GM12864 (cell line): Measurements from ENCODE around the gene RCC2.
A peak's percentile ranks its signal among the peaks of the same experiment; 100 is the strongest.

Experiments
- DNase-seq: peaks from one replicate; pipeline ENCODE4 v3.0.0-alpha.2; 2011; ENCODE audit warnings: low read depth
- H3K4me3 ChIP-seq: 2 replicates; pipeline ENCODE4 v1.5.1; 2011; ENCODE audit warnings: mild to moderate bottlenecking, low read depth, low read length, control low read depth
- CTCF ChIP-seq: IDR thresholded peaks from 2 replicates; pipeline ENCODE4 v1.5.1; 2011; ENCODE audit warnings: low read depth, mild to moderate bottlenecking, moderate library complexity, low read length, control low read depth, inconsistent platforms; ENCODE audit errors: missing control alignments

Gene RCC2

GRCh38 chr1:17370618-17371017 lies 68.9 kb downstream of the RCC2 start:
- DNase-seq: no peak
- peak; percentile 43 for TF ChIP-seq CTCF
- no peak overlapping the region for H3K4me3 ChIP-seq

GRCh38 chr1:17369466-17369865 lies 70.0 kb downstream of the RCC2 start:
- TF ChIP-seq CTCF: no peak
- H3K4me3 ChIP-seq: no peak overlapping the region
- no peak for DNase-seq

GRCh38 chr1:17365293-17365692 lies 74.2 kb downstream of the RCC2 start:
- DNase-seq: no peak
- TF ChIP-seq CTCF: no peak

GRCh38 chr1:17363771-17364170 lies 75.7 kb downstream of the RCC2 start:
- TF ChIP-seq CTCF: no peak
- H3K4me3 ChIP-seq: no peak overlapping the region
- no peak for DNase-seq

More at GRCh38 chr1:17365293-17365692, 74.2 kb downstream of the RCC2 start:
- H3K4me3 ChIP-seq: no peak overlapping the region

GRCh38 chr1:17363351-17363750 lies 76.1 kb downstream of the RCC2 start:
- no peak for DNase-seq
- TF ChIP-seq CTCF: no peak
- H3K4me3 ChIP-seq: no peak overlapping the region

- TF ChIP-seq CTCF: no peak
- DNase-seq: no peak
- no peak overlapping the region for H3K4me3 ChIP-seq
Observed at GRCh38 chr1:17361687-17362086, 77.8 kb downstream of the RCC2 start.

- no peak for DNase-seq
- no peak for TF ChIP-seq CTCF
- no peak overlapping the region for H3K4me3 ChIP-seq
Observed at GRCh38 chr1:17360272-17360956, 79.1 kb downstream of the RCC2 start.
